ENCODE results near the gene SUSD3. TPM values are rescaled to one million over a fixed set of nuclear protein-coding genes. Genes with fewer than 3 reads are reported as not detected.
A peak's percentile ranks its signal among the peaks of the same experiment; 100 is the strongest.

Gene SUSD3
- total RNA-seq, 3 donors from 2014 or later, result 1.3 to 52.4 (median 45.9) TPM

- Histone ChIP-seq H3K27me3 (no peaks in the 10 kb centered on the region), H3K4me3 (no peak overlapping the region), H3K36me3 (no peaks in the 10 kb centered on the region), H3K4me1 (no peaks in the 10 kb centered on the region), H3K9me3 (no peaks in the 10 kb centered on the region), H3K27ac (no peak overlapping the region)
- no peak for TF ChIP-seq CTCF (IDR thresholded peaks at IDR 0.05)
- TF ChIP-seq POLR2AphosphoS5 (IDR thresholded peaks at IDR 0.05), result no peak
- no peak for TF ChIP-seq POLR2A (IDR thresholded peaks at IDR 0.05)
- intact Hi-C loops (cut with DNase I; ENCODE audit: low total_unique reads), result no loop called here
- DNase-seq (ENCODE audit: low spot score in 2 of 2), result no peak
Measured at GRCh38 chr9:93108291-93109041, 50.0 kb downstream of the SUSD3 start.

- DNase-seq (ENCODE audit: low spot score in 2 of 2), result peak in 1 of 2 donors; percentile 51
- Histone ChIP-seq H3K27me3 (no peaks in the 10 kb centered on the region), H3K36me3 (no peaks in the 10 kb centered on the region), H3K27ac (no peak overlapping the region), H3K9me3 (no peaks in the 10 kb centered on the region), H3K4me3 (no peak overlapping the region), H3K4me1 (no peaks in the 10 kb centered on the region)
- intact Hi-C loops (cut with DNase I; ENCODE audit: low total_unique reads), result no loop called here
- TF ChIP-seq POLR2AphosphoS5 (IDR thresholded peaks at IDR 0.05) (no peak), CTCF (IDR thresholded peaks at IDR 0.05) (no peak), POLR2A (IDR thresholded peaks at IDR 0.05) (no peak)
Measured at GRCh38 chr9:93110311-93110855, 51.9 kb downstream of the SUSD3 start.

- no peaks in the 10 kb centered on the region for H3K36me3 ChIP-seq
- H3K9me3 ChIP-seq, result no peaks in the 10 kb centered on the region
- TF ChIP-seq POLR2AphosphoS5 (IDR thresholded peaks at IDR 0.05) (no peak), CTCF (IDR thresholded peaks at IDR 0.05) (no peak), POLR2A (IDR thresholded peaks at IDR 0.05) (no peak)
- intact Hi-C loops (cut with DNase I; ENCODE audit: low total_unique reads), result no loop called here
- H3K4me1 ChIP-seq, result no peaks in the 10 kb centered on the region
- H3K27me3 ChIP-seq, result no peaks in the 10 kb centered on the region
- H3K27ac ChIP-seq, result peak overlapping the region in 1 of 2 donors; percentile 61
- DNase-seq (ENCODE audit: low spot score in 2 of 2), result peak in 1 of 2 donors; percentile 19
- H3K4me3 ChIP-seq, result no peak overlapping the region
Measured at GRCh38 chr9:93111001-93111370, 52.5 kb downstream of the SUSD3 start.

- no peak overlapping the region for H3K4me3 ChIP-seq
- H3K27ac ChIP-seq, result peak overlapping the region in 1 of 2 donors; percentile 61
- TF ChIP-seq POLR2A (IDR thresholded peaks at IDR 0.05), result no peak
- no peak for TF ChIP-seq POLR2AphosphoS5 (IDR thresholded peaks at IDR 0.05)
- TF ChIP-seq CTCF (IDR thresholded peaks at IDR 0.05), result no peak
- intact Hi-C loops (cut with DNase I; ENCODE audit: low total_unique reads), result no loop called here
- no peaks in the 10 kb centered on the region for H3K27me3 ChIP-seq
- H3K4me1 ChIP-seq, result peaks cover 0 to 5% of the 10 kb centered on the region in 2 donors
- no peaks in the 10 kb centered on the region for H3K36me3 ChIP-seq
- no peaks in the 10 kb centered on the region for H3K9me3 ChIP-seq
- peak in 1 of 2 donors; percentile 47 for DNase-seq (ENCODE audit: low spot score in 2 of 2)
Measured at GRCh38 chr9:93111371-93112115, 53.0 kb downstream of the SUSD3 start.

Data from breast epithelium (tissue), 4 donors.